ENCODE measurements around the gene KSR1.

- TF ChIP-seq CTCF (IDR thresholded peaks at IDR 0.05), result no peak
- no peak for TF ChIP-seq POLR2AphosphoS5 (IDR thresholded peaks at IDR 0.05)
- no peak for TF ChIP-seq POLR2A (IDR thresholded peaks at IDR 0.05)
Measured at GRCh38 chr17:27525836-27526603, 69.8 kb downstream of the KSR1 start.
